ENCODE data around the gene PTPRN2. TPM values are rescaled to one million over a fixed set of nuclear protein-coding genes. Genes with fewer than 3 reads are reported as not detected.

Gene PTPRN2
- polyA plus RNA-seq, 1 of the 3 experiments (the other 2 are of a cell fraction): 4.0 TPM

GRCh38 chr7:158235862-158236261 lies 351.8 kb downstream of the PTPRN2 start:
- WGBS (ENCODE audit: low lambda C conversion rate): 54% methylated on average over 16 of the region's 16 CpGs
- DNase-seq: no peak
- H3K4me1 ChIP-seq (ENCODE audit: control insufficient read depth in 1 of 2, insufficient read depth in 2 of 2, low read depth in 1 of 2, low read length in 1 of 2): peaks cover 0 to 6% of the 10 kb centered on the region in 2 experiments; a peak in 1 of 4 replicates
- H2AFZ ChIP-seq (ENCODE audit: low read depth): no peak overlapping the region
- no peaks in the 10 kb centered on the region for H3K79me2 ChIP-seq (ENCODE audit: insufficient read depth)
- CTCF ChIA-PET: no interaction called here
- H3K27me3 ChIP-seq (ENCODE audit: insufficient read depth): no peaks in the 10 kb centered on the region
- no peaks in the 10 kb centered on the region for H3K9me2 ChIP-seq
- no peak overlapping the region for H3K9ac ChIP-seq
- no peak overlapping the region for H3K27ac ChIP-seq (ENCODE audit: low read depth in 2 of 2, low read length in 1 of 2)
- POLR2A ChIA-PET: no interaction called here
- peaks cover 11% of the 10 kb centered on the region; the same call in 1 of the 2 replicates for H3K9me3 ChIP-seq
- no peak overlapping the region for H3K4me3 ChIP-seq (ENCODE audit: low read depth in 2 of 2, low read length in 1 of 2)
- H3K36me3 ChIP-seq (replicated peaks in 1 of 2; ENCODE audit: control insufficient read depth in 1 of 2, insufficient read depth in 2 of 2, low read length in 1 of 2): no peaks in the 10 kb centered on the region
- H3F3A ChIP-seq (replicated peaks; ENCODE audit: insufficient read depth): no peaks in the 10 kb centered on the region
- no peak for TF ChIP-seq SMC3 (IDR thresholded peaks at IDR 0.05; ENCODE audit: low read depth, low read length)
- TF ChIP-seq MEF2A (IDR thresholded peaks at IDR 0.05; ENCODE audit: borderline replicate concordance, low read depth): no peak
- no peak for TF ChIP-seq RAD21 (IDR thresholded peaks at IDR 0.05; ENCODE audit: low read length)
- TF ChIP-seq POLR2AphosphoS5 (IDR thresholded peaks at IDR 0.05; ENCODE audit: low read depth, low read length): no peak
- TF ChIP-seq, protein P1, sequence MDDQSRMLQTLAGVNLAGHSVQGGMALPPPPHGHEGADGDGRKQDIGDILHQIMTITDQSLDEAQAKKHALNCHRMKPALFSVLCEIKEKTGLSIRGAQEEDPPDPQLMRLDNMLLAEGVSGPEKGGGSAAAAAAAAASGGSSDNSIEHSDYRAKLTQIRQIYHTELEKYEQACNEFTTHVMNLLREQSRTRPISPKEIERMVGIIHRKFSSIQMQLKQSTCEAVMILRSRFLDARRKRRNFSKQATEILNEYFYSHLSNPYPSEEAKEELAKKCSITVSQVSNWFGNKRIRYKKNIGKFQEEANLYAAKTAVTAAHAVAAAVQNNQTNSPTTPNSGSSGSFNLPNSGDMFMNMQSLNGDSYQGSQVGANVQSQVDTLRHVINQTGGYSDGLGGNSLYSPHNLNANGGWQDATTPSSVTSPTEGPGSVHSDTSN (IDR thresholded peaks at IDR 0.05): no peak
- TF ChIP-seq YY1 (IDR thresholded peaks at IDR 0.05; ENCODE audit: low read depth): no peak
- no peak for TF ChIP-seq ZBTB33 (IDR thresholded peaks at IDR 0.05; ENCODE audit: borderline replicate concordance, low read depth)
- TF ChIP-seq, protein P2, sequence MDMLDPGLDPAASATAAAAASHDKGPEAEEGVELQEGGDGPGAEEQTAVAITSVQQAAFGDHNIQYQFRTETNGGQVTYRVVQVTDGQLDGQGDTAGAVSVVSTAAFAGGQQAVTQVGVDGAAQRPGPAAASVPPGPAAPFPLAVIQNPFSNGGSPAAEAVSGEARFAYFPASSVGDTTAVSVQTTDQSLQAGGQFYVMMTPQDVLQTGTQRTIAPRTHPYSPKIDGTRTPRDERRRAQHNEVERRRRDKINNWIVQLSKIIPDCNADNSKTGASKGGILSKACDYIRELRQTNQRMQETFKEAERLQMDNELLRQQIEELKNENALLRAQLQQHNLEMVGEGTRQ (IDR thresholded peaks at IDR 0.05; ENCODE audit: borderline replicate concordance, low read depth, low read length): no peak
- no peak for TF ChIP-seq FOXM1 (IDR thresholded peaks at IDR 0.05; ENCODE audit: low read depth)
- no peak for TF ChIP-seq NFIC (IDR thresholded peaks at IDR 0.05; ENCODE audit: borderline replicate concordance)
- TF ChIP-seq, protein P3, sequence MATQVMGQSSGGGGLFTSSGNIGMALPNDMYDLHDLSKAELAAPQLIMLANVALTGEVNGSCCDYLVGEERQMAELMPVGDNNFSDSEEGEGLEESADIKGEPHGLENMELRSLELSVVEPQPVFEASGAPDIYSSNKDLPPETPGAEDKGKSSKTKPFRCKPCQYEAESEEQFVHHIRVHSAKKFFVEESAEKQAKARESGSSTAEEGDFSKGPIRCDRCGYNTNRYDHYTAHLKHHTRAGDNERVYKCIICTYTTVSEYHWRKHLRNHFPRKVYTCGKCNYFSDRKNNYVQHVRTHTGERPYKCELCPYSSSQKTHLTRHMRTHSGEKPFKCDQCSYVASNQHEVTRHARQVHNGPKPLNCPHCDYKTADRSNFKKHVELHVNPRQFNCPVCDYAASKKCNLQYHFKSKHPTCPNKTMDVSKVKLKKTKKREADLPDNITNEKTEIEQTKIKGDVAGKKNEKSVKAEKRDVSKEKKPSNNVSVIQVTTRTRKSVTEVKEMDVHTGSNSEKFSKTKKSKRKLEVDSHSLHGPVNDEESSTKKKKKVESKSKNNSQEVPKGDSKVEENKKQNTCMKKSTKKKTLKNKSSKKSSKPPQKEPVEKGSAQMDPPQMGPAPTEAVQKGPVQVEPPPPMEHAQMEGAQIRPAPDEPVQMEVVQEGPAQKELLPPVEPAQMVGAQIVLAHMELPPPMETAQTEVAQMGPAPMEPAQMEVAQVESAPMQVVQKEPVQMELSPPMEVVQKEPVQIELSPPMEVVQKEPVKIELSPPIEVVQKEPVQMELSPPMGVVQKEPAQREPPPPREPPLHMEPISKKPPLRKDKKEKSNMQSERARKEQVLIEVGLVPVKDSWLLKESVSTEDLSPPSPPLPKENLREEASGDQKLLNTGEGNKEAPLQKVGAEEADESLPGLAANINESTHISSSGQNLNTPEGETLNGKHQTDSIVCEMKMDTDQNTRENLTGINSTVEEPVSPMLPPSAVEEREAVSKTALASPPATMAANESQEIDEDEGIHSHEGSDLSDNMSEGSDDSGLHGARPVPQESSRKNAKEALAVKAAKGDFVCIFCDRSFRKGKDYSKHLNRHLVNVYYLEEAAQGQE (IDR thresholded peaks at IDR 0.05; ENCODE audit: low read depth, low read length): no peak
- TF ChIP-seq GABPA (IDR thresholded peaks at IDR 0.05; ENCODE audit: low read depth): no peak
- TF ChIP-seq GATA2 (CRISPR knock-in tag; IDR thresholded peaks at IDR 0.05): no peak
- no peak for TF ChIP-seq MXI1 (IDR thresholded peaks at IDR 0.05; ENCODE audit: low read depth, low read length)
- TF ChIP-seq CTCF (IDR thresholded peaks at IDR 0.05): no peak
- TF ChIP-seq SIN3A (IDR thresholded peaks at IDR 0.05; ENCODE audit: borderline replicate concordance, low read depth, low read length): no peak
- no peak for TF ChIP-seq EZH2phosphoT487 (IDR thresholded peaks at IDR 0.05; ENCODE audit: borderline replicate concordance, low read depth)
- TF ChIP-seq MAX (IDR thresholded peaks at IDR 0.05; ENCODE audit: low read depth): no peak
- no peak overlapping the region for H3K4me2 ChIP-seq
- H4K20me1 ChIP-seq (ENCODE audit: insufficient read depth): no peaks in the 10 kb centered on the region
